Activated T-helper 1 cell treated with anti-CD3 and anti-CD28 coated beads, Interleukin-2, amount 50 U/mL, for 16 hours (primary cell): Measurements from ENCODE around the gene GTPBP2.
"Not testable (repeated sequence)": the region's sequence is repeated elsewhere in the genome, so short reads cannot be mapped to it uniquely, and the experiment has no call there.

Source experiments
- DNase-seq, 2 donors: peaks; one replicate each; pipeline ENCODE4 v3.0.0-alpha.2; 2020; ENCODE audit warnings: low read depth in 1 of 2, low spot score in 1 of 2

Gene GTPBP2

DNA sequence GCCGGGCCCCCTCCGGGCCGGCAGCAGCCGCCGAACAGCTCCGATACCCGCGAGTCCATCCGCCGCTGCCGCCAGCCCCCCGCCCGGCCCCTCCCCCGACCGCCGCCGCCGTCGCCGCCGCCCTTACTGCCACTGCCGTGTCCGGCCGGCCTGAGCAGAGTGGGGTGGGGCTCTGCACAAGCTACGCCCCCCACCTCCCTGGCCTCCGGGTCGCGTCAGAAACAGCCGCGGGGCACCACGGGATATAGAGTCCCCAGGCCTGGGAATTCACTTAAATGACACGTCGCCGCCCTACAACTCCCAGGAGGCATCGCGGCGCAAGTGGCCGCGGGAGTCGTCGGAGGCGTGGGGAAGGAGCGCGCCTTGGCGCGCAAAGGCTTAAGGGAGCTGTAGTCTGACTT, at the start of gene GTPBP2:
Gene GTPBP2 (minus strand): TSS at position 161 of the 401 bp plus-strand sequence. CDS start 102 bp downstream, at position 59.
- peak; percentile 86 to 94 for DNase-seq

DNA sequence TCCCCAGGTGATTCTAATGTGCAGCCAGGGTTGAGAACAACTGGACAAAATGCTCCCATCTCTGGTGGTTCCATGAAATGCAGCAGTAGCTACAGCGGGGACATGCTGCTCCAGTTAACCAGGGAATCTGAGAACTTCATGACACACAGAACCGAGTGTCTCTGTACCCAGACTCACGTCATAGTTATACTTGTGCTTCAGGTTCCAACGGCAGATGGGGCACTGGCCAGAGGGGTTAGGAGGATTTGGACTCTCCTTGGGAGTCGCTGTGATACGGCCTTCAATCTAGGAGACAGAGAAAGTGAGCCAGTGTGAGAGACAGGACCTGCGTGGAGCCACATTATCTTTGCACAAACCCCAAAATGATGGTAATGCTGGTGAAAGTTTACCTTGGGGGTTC, 49.3 kb upstream of the GTPBP2 start:
- no peak for DNase-seq

GRCh38 chr6:43677759-43678158, 48.7 kb upstream of the GTPBP2 start:
- no peak for DNase-seq

DNA sequence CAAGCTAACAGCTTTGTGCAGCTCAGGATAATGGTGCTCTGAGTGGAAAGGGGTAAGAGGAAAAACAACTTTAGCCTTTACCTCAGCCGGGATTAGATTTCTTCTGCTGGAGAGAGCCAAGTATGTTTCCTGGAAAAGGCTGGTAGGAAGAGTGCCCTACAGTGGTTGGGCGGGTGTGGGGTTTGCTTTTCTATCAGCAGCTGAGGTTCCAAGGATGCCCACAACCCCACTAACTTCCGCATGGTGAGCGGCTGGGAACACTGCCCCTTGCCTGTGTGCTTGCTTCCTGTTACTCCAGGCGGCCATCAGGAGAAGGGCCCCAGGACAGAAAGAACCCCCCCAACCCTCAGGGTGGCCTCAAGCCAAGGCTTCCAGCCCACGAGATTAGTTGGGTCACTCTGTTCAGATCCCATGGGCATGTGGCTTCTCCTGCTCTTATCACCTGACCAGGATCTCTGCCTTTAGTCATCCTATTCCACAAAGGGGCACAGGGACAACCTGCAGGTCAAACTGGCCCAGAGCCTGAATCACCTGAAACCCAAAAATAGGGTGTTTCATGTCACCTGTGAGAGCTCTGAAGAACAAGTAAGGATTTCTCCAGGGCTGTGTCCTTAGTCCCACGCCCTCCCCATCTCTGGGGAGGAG, 48.0 kb upstream of the GTPBP2 start:
- DNase-seq, result no peak

DNA sequence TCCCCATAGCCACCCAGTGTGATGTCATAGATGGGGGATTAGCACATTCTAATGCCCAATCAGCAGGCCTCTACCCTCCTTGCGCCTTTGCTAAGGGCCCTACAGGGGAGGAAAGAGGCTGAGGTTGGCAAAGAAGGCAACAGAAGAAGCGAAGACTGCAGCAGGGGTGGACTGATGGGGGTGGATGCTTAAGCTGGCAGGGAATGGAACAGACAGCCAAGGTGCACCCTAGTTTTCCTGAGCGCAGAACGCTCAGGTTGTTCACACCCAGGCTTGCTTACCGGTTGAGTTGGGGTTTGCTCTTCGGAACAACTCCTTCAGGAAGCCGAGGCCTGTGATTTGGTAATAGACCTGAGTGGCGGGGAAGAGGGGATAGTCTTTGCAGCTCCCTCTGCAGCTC, 45.9 kb upstream of the GTPBP2 start:
- DNase-seq, result no peak

DNA sequence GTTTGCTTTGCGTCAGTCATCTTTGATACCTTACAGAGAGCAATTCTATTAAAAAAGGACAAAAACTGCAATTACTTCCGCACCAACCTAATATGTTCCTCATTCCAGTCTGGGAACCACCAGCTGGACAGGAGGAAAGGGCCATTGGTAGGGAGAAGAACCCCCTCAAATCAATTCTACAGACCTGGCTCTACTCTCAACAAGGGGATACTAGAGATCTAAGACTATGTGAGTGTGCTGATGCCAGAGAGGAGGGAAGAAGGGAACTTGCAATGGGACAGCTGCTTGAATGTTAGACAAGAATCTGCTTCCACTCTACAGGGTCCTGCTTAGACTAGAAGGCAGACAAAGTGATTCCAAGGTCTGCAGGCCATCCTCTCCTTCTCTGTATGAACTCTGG, 45.2 kb upstream of the GTPBP2 start:
- DNase-seq, result no peak

GRCh38 chr6:43673444-43674084, 44.5 kb upstream of the GTPBP2 start:
- DNase-seq, result no peak

- DNase-seq, result no peak
These were observed 43.0 kb upstream of the GTPBP2 start for GRCh38 chr6:43671801-43672690.

DNA sequence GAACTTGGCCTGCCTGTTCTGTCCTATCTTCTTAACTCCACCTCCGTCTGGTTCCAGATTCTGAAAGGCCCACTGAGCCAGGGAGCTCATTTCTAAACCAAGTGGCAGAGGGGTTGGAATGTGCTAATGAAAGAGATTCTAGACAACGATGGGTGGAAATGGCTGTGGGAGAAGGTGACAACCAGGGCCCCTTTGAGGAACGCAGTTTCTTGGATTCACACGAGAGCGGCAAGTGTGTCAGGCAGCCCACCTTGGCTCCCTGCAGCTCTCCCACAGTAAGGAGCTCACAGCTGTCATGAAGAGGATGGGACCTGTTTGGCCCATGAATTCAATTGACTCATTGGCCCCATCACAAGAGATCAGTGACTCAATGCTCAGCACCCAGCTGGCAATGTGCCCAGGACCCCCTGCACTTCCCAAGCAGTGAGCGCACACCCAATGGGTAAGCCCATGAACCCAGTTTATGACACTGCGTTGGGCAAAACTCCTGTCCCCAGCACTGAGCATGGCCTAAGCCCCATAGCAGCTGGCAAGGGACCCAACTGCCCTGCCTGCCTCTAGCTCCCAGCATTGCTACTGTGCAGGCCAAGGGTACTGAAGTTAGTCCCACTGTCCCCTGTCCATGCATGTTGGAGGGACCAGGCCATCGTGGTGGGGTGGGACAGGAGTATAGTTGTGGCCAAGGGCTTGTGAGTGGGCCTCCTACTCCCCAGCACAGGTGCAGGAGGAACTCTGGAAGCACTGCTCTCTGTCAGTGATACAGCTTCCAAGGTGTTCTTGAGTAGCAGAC, 42.1 kb upstream of the GTPBP2 start:
- DNase-seq, result no peak

DNA sequence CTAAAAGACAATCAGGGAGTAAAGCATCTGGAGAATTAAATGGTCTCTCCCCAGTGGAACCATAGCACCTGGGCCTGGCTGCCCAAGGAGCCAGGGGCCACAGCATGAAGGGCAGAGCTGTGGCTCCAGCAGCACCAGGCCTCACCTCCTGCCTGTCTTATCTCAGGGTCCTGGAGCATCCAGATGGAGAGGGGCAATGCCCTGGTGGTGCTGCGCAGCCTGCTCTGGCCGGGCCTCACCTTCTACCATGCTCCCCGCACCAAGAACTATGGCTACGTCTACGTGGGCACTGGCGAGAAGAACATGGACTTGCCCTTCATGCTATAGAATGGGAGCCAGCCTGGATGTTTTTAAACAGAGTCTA, 41.5 kb upstream of the GTPBP2 start:
- DNase-seq, result no peak

- no peak for DNase-seq
These were observed 41.0 kb upstream of the GTPBP2 start for GRCh38 chr6:43669922-43670622.

DNA sequence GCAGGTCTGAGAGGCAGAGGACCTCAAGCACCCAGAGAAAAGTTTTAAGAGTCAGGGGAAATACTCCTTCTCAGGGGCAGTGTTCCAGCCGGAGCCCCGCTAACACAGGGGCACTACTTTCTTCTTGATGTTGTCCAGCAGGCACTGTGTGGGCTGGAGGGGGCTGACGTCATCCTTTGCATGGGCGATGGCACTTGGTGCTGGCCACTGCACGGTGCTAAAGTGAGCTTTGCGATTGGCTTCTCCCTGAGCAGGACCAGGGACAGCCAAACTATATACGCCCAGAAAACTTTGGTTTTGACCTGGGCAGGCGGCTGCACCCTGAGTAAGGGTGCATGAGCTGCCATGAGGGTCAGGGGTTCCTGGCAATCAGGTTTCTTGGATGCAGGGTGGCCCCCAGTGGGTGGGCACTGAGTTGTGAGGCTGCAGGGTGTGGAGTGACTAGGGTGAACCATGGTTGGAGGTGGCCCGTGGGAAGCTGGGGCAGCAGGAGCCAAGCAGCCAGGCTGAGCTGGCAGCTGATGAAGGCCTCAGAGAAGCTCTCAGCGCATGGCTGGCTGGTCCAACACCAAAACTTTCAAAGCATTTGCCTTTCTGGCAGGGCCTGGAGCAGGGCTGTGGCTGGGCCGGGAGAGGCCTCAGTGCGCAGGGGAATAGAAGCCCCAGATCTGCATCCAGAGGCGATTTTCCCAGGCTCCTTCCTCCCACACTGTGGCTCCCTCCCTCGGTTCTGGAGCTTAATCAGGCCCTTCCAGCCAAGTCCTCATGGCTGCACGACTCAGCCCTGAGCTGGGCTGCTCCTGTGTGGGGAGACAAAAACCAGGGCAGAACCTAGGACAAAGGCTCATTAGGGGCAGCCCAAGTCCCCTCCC, 40.2 kb upstream of the GTPBP2 start:
- DNase-seq, result no peak

GRCh38 chr6:43668151-43669028, 39.3 kb upstream of the GTPBP2 start:
- DNase-seq, result peak in 1 of 2 donors; percentile 15

DNA sequence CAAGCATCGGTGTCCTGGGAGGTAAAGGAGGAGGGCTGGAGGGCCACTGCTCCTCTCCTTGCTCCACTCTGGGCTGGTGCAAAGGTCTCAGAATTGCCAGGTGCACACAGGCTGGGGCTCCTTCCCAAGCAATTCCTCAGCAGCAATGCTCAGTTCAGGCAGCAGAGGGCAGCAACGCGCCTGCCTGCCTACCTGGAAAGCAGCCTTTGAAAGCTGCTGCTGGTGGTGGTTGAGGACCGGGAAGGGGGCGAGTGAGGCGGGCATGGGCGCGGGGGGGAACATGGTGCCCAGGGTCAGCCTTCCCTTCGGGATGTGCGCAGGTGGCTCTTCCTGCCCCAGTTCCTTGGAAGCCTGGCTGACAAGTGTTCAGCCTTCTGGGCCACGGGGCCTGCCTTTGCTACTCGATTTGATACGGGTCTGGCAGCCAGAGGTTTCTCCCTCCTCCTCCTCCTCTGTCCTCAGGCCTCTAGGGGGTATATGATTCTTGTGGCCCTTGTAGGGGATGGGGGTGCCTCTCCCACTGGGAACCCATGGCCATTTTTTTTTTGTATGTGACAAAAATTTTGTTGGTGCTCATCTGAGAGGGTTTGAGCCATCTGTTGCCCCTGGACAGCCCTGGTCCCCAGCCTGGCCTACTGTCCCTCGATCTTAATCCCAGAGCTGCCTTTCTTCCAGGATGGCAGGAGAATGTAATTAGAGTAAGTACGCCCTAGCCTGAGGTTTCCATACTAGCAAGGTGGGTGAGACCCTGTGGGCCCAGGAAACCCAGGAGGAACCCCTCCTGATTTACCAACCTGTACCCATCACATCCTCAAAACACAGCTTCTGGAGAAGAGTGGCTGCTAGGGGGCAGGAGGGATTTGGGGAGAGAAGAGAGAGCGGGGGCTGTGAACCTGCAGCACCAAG, 38.4 kb upstream of the GTPBP2 start:
- DNase-seq, result peak; percentile 49 to 75

DNA sequence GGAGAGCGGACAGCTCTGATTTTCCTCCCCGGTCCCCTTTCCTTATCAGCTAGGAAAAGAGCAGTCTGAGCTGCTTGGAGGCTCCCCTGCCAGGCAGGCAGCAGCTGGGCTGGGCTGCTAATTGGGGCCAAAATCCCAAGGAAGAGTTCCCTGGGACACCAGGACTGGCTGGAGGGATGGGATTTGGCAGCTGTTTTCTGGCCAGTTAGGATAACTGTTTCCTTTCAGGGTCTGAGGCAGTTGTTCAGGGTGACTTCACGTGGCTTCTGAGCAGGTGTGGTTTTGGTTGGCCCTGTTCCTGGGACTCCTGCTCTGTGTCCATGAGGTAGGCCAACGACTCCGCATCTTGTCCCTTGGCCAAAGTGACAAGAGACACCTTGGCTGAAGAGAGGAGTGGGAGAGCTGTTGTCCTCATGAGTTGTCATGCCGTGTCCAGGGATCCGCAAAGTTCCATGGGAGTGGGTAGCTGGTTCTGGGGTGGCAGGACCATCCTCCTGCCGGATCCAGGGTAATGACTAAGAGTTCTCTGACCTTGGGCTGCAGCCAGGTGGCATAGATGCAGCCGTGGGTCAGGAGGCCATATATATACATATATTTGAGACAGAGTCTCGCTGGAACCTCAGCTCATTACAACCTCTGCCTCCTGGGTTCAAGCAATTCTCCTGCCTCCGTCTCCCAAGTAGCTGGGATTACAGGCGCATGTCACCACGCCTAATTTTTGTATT, 37.3 kb upstream of the GTPBP2 start:
- DNase-seq, result no peak

DNA sequence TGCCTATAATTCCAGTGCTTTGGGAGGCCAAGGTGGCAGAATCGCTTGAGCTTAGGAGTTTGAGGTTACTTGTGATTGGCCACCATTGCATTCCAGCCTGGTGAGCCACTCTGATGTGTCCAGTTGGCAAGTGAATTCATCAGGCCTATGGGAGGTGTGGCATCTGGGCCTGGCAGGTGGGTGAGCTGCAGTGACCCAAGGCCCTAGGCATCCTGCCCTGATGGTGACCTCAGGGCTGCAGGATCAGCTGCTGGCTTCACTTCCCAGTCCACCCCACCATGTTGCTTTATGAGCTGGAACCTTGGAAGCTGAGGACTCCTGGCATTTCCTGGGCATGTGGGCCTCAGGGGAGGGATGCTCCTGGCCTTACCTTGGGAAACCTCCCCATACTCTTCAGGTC, 36.3 kb upstream of the GTPBP2 start:
- DNase-seq, result no peak

DNA sequence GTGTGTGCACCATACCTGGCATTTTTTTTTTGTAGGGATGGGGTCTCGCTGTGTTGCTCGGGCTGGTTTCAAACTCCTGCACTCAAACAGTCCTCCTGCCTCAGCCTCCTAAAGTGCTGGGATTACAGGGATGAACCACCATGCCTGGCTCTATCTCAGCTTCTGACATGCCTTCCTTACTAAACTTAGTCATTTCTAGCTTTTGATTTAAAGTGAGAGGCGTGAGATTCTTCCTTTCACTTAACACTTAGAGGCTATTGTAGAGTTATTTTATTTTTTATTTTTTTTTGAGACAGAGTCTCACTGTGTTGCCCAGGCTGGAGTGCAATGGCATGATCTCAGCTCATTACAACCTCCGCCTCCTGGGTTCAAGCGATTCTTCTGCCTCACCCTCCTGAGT, 33.9 kb upstream of the GTPBP2 start:
- not testable (repeated sequence) for DNase-seq
